ENCODE measurements around the gene FAS.

DNA sequence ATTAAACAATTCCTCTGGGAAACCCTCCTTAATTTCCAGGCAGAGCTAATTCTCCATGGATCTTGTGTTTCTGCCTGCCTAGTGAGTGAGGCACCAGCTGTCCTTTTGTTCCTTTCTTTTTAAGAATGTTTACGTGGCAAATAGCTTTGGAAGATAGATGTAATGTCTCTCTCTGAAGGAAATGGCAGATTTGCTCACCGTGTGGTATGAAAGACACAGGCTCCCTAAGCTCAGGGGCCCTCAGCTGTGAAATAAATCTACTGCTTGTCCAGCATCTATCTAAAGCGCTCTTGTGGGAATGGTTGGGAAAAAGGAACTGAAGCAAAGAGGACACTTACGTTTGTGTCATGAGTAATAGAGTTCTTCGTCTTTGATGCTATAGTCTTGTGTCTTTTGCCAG, 64.6 kb downstream of the FAS start:
- TF ChIP-seq CTCF (optimal IDR thresholded peaks at IDR 0.05 in 1 of 3, IDR thresholded peaks at IDR 0.05 in 1 of 3, conservative IDR thresholded peaks at IDR 0.05 in 1 of 3; ENCODE audit: extremely low read depth in 1 of 3, insufficient read depth in 2 of 3, low read length in 3 of 3) (no peak), EZH2 (IDR thresholded peaks at IDR 0.05; ENCODE audit: low read length) (no peak)
